Activated effector memory CD4-positive, alpha-beta T cell treated with Interleukin-2 at 50 U/mL for 16 hours (primary cell): ENCODE data around the gene SPNS2.

Experiments
- DNase-seq: peaks from one replicate; pipeline ENCODE4 v3.0.0-alpha.2; 2020

SPNS2 gene, protein sequence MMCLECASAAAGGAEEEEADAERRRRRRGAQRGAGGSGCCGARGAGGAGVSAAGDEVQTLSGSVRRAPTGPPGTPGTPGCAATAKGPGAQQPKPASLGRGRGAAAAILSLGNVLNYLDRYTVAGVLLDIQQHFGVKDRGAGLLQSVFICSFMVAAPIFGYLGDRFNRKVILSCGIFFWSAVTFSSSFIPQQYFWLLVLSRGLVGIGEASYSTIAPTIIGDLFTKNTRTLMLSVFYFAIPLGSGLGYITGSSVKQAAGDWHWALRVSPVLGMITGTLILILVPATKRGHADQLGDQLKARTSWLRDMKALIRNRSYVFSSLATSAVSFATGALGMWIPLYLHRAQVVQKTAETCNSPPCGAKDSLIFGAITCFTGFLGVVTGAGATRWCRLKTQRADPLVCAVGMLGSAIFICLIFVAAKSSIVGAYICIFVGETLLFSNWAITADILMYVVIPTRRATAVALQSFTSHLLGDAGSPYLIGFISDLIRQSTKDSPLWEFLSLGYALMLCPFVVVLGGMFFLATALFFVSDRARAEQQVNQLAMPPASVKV

DNA sequence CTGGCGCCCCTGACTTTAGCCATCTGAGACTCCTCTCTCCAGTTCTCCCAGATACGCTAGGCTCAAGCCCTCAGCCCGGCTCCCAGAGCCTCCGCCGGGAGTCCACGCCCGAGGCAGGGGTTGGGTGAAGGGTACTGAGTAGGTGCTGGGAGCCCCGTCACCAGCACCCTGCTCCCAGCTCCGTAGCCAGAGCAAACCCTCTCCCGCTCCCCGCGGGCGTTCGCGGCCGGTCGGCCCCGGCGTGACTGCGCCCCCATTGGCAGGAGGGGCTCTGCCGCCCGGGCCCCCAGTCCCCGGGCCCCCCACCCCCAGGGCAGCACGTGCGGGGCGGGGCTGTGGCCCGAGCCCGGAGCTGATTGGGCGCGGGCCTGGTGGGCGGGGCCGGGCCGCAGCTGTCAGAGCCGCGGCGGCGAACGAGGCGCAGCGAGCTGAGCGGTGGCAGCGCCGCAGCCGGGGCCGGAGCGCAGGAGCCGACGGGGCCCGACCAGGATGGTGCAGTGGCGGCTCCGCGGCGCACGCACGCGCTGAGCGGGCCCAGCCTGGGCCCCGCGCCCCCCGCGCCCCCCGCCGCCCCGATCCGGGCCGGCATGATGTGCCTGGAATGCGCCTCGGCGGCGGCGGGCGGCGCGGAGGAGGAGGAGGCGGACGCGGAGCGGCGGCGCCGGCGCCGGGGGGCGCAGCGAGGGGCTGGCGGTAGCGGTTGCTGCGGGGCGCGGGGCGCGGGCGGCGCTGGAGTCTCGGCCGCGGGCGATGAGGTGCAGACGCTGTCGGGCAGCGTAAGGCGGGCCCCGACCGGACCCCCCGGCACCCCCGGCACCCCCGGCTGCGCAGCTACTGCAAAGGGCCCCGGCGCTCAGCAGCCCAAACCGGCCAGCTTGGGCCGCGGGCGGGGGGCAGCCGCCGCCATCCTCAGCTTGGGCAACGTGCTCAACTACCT lies at the start of gene SPNS2:
TSS of gene SPNS2 (plus strand) at position 421 of the 937 bp plus-strand sequence. CDS start at position 588, 167 bp downstream.
- peak; percentile 53 for DNase-seq

DNA sequence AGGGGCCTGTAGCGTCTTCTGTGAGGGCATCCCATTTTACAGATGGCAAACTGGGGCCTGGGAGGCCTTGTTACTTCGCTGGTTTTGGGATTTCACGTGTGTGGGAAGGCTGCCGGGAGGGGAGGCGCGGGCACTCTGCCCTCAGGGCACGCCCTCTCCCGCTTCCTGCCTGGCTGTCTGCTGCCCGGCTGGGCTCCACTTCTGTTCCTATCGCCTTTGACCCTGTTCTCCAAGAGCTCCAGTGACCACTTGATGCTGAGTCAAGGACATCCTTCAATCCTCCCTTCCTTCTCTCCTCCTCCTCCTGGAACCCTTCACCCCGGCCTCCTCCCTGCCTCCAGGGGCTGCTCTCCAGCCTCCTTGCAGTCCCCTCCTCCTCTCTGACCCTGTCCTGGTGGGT lies 48.9 kb upstream of the SPNS2 start:
- DNase-seq, result no peak

DNA sequence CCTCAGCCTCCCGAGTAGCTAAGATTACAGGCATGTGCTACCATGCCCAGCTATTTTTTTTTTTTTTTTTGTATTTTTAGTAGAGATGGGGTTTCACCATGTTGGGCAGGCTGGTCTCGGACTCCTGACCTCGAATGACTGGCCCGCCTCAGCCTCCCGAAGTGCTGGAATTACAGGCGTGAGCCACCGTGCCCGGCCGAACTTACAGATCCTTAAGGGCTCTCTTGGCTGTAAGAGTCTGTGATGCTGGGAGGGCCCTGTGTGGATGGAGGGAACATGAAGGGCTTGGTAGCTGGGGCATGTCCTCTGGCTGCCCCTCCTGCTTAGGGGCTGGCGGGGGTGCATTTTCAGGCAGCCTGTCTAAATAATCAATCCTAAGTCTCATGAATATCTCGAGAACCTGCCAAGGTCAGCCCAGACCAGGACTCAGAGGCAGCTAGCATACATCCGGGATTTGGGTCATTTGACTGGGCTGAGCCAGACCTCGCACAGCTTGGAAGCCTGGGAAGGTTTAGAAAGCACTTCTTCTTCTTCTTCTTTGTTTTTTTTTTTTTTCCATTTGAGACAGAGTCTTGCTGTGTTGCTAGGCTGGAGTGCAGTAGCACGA lies 47.9 kb upstream of the SPNS2 start:
- no peak for DNase-seq

DNA sequence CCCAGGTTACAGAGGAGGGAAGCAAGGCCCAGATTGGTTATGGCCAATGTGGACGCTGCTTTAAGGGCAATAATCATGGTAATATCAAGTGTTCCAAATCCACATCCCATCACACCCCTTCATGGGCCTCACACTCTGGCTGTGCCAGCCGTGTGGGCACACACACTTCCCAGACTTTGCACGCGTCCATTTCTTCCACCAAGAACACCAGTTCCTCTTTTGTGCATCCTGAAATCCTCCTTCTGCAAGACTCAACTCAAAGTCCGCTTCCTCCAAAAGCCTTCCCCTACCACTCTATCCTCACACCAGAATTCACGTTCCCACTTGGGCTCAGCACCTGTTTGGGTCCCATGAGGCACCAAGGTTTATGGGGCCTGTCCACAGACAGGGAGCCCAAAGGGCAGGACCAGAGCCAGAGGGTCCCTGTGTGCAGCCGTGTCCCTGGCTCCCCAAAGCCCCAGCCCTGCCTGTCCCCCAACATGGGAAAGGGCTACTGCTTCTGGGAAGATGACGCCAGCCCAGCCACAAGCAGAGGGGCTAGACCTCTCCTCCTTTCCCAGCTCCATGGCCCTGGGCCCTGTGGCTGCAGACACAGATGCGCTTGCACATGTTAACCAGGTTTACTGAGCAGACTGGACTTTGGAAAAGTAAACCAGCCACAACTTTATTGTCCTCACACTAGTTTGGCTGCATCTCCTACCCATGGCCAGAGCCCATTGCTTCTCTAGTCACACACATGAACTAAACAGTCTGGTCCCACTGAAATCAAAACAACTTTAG lies 44.7 kb upstream of the SPNS2 start:
- no peak for DNase-seq

DNA sequence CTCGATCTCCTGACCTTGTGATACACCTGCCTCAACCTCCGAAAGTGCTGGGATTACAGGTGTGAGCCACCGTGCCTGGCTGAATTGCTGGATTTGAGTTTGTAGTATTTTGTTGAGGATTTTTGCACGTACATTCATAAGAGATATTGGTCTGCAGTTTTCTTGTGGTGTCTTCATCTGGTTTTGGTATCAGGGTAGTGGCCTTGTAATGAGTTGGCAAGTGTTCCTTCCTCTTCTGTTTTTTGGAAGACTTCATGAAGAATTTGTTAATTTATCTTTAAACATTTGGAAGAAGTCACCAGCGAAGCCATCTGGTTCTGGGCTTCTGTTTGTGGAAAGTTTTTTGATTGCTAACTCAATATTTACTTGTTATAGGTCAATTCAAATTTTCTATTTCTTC lies 38.0 kb upstream of the SPNS2 start:
- no peak for DNase-seq

DNA sequence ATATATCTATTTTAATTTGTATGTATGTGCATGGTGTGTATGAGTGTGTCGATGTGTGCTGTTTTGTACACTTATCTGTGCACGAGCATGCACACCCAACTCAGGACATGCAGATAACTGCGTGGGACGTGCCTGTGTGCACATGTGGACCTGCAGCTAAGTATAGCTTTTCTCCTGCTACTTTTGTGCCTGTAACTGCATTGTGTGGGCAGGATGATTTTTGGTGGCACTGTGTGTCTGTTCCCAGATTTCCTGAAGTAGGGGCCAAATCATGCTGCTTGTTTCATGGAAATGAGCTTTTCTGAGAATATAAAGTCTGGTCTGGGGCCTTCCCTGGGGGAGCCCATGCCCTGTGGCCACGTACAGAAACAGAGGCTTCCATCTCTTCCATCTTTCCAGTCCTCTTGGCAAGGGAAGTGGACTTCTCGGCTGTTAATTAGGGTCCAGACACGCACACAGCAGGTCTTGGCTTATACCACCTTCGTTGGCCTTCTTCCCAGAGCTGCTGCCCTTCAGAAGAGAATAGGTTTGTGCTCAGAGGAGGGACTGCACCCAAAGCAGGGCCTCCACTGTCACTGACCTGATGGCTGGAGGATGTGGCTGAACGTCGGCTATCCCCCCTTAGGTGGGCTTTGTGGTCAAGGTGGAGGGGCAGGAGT lies 34.7 kb upstream of the SPNS2 start:
- DNase-seq, result no peak

DNA sequence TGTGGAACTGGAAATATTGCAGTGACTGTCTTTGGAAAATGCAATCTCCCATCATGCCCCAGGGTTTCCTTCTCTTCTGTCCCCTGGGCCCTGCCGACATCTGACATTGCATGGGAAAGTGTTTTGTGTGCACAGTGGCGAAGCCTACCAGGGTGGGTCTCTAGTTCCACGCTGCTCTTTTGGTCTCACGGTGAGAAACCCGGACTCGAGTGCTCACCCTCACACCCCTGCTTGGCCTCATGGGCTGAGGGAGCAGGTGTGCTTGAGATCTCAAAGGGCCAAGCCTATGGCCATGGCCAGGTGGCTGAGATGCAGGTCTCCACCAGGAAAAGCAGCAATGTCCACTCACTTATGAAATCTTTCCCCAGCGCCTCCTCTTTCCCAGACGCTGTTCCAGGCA lies 32.9 kb upstream of the SPNS2 start:
- DNase-seq, result no peak

DNA sequence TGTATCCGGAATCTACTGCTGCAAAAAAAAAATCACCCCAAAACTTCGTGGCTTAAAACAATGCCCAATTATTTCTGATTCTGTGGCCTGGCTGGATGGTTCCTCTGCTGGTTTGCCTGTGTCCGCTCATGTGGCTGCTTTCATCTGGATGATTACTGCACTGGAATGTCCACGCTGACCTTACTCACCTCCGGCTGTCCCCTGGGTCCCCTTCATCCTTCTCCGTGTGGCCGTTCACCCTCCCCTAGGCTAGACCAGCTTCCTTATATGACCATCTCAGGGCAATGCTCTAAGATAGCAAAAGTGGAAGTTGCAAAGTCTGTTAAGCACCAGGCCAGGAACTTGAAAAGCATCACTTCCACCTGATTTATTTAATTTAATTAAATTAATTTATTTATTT lies 31.4 kb upstream of the SPNS2 start:
- DNase-seq, result no peak

DNA sequence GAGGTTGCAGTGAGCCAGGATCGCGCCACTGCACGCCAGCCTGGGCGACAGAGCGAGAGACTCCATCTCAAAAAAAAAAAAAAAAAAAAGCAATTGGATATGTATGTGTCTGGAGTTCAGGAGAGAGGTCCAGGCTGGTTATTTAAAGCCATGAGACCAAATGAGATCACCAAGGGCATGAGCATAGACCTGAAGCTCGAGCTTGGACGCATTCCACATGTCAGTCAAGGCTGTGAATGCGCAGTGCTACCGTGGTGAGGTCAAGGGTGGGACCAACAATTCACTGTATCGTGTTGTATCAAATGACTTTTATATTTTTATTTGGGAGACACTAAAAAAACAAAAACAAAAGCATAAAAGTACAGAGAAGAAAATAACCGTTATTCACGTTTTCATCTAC lies 29.1 kb upstream of the SPNS2 start:
- no peak for DNase-seq

DNA sequence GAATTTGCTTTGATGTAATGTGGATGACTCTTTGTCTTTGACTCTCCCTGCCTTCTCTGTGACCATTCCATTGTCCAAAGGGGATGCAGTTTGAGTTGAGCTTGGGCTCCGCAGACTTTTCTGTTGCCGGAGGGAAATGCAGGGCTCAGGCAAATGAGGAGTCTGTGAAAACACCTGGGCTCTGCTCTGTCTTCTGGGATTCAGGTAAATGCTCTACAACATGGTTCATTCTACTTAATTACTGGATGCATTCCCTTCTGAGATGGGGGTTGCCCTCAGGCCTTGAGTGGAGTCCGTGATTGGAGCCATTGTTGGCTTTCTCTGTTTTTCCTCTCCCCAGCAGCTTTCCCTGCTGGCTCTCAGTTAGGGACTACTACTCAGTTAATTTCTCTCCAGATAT lies 26.4 kb upstream of the SPNS2 start:
- no peak for DNase-seq

DNA sequence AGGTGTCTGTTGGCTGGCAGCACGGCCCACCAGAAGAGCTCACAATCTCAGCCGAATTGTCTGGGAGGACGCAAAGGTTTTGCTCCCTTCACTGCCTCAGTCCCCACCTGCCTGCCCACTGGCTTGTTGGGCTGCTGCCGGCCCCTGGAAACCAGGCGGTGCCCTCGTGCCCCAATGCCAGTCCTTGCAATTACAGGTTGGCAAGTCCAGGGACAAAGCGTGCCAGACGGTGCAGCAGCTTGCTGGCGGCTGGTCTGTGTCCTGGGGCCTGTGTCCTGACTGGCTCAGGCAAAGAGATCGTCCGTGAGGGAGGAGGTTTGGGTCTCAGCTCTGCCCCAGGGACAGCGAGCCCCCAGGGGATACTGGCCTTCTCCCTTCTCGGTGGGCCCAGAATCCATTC lies 24.6 kb upstream of the SPNS2 start:
- DNase-seq, result no peak

DNA sequence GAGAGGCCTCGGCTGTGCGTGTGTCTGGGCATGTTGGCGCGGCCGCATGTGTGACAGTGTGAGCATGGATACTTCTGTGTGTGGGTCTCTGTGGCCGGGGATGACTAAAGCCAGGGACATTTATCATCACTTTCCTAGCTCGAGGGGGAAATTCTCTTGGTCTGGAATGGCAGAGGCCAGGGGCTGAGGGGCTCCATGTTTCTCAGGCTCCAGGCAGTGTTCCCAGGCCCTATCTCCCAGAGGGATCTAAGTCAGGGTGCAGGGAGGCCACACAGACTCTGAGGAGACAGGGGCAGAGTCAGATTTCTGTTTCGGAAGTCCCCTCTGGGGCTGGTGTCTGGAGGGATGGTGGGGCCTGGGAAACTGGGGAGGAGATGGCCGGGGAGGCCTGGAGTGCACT lies 23.7 kb upstream of the SPNS2 start:
- DNase-seq, result no peak

DNA sequence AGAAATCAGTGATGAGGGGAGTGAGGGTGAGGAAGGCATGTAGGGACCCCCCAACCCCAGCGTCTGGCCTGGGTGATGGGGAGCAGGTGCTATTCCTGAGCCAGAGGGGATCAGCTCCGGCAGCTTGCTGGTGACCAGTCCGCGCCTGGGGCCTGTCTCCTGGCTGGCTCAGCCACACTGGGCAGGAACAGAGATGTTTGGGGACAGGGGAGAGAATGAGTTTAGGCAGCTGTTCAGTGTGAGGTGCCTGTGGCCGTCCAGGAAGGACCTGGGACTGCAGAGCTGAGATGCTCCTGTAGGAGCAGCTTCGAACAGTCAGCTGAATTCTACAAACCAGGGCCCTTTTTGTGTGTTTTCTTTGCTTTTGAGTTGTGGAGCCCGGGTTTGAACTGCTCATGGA lies 23.2 kb upstream of the SPNS2 start:
- DNase-seq, result no peak

DNA sequence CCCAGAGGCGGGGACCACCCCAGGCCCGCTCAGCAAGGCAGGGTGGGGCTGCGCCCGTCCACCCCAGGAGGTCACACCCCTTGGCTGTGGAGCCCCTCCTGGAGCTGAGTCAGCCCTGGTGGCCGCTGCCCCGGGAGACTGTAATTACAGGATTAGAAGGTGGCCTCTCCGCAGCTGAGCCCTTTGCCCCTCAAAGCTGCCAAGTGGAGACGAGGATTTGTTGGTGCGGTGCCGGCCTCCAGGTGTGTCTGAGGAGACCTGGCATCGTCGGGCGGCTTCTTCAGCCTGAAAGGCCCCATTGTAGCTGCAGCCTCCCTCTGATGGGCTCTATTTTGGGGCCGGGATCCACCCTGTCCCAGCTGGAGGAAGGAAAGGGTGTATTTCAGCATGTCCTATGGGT lies 22.7 kb upstream of the SPNS2 start:
- DNase-seq, result no peak

DNA sequence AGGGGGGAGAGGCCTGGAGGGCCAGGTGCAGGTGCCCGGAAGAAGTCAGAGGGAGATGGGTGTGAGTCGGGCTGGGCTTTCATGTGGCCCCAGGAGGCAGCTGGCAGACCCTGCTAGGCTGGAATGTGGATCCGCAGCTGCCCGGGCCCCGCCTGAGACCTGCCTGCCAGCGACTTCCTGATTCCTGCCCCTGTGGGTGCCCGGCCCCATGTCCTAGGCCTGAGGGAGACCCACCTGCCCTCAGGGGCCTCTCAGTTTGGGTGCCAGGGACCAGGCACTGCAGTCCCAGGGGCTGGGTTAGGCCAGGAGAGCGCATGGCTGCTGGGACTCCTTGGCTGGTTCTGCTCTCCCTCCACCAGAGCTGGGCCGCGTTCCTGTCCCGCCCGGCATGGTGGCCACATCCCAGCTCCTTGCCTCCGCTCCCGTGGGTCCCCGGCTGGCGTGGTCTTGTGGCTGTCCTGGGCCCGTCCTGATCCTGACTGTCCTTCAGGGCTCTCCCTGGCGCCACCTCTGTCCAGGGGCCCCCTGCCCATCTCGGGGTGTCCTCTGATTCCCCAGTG lies 22.1 kb upstream of the SPNS2 start:
- DNase-seq, result no peak

DNA sequence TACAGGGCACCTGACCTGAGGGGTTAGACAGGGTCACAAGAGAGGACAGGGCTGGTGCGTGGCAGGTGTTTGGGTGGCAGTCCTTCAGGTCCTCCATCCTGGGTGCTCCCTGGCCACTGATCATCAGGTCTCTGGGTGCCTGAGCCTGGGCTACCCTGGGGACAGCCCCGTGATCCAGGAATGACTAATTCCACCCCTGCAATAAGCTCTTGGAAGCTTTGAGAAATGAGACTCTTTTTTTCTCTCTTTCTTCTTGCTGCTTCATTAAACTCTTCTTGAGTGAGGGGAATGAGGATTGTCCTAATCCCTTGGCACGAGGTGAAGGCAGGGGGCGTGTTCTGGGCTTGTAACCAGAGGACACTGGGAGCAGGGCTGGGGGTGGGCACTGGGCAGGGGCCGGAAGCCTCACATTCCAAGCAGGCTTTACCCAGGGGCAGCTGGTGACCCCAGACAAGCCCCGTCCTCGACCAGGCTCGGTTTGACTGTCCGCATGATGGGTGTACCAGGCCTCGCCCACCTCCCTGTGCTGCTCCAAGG lies 21.4 kb upstream of the SPNS2 start:
- DNase-seq, result no peak

DNA sequence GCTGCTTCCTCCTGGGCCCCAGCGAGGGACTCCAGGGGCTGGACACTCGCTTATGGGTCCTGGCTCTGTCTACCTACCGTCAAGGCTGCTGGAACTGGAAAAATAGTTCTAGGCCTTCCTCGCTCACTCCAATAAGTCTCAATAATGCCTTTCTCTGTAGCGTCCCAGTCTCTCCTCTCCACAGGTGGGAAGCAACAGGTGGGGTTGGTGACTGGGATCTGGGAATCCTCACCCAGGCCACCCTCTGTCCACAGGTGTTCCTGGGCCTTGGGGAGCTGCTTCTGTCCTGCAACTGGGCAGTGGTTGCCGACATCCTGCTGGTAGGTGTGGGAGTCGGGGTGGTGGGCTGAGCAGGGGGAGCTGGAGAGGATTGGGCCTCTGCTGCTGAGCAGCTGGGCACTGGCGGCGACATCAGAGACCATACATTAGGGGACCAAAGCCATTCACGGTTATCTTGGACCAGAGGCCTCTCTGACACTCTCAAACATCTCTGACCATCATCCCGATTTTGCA lies 20.3 kb upstream of the SPNS2 start:
- no peak for DNase-seq

DNA sequence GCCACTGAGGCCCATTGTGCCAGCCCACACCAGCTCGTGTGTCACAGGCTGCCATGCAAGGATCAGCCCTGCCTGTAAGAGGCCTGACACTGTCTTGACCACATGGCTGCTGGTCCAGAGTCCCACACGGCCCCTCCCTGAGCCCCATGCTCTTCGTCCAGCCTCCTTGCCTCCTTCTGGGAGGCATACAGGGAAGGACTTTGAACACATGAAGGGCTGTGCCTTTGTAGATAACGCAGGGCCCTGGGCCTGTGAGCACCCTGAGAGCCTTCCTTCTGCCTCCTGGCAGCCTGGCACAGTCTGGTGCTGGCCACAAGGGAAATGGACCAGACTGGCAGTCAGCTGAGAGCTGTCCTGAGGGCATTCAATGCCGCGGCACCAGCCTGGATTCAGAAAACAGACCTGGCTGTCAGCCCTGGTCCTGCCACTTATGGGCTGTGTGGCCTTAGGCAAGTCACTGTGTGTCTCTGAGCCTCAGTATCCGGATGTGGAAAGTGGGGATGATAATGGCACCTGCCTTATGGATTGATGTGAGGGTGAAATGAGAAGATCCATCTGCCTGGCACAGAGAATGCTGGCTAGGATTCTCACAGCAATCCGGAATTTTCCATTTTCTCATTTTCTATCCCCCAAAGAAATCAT lies 19.2 kb upstream of the SPNS2 start:
- no peak for DNase-seq

DNA sequence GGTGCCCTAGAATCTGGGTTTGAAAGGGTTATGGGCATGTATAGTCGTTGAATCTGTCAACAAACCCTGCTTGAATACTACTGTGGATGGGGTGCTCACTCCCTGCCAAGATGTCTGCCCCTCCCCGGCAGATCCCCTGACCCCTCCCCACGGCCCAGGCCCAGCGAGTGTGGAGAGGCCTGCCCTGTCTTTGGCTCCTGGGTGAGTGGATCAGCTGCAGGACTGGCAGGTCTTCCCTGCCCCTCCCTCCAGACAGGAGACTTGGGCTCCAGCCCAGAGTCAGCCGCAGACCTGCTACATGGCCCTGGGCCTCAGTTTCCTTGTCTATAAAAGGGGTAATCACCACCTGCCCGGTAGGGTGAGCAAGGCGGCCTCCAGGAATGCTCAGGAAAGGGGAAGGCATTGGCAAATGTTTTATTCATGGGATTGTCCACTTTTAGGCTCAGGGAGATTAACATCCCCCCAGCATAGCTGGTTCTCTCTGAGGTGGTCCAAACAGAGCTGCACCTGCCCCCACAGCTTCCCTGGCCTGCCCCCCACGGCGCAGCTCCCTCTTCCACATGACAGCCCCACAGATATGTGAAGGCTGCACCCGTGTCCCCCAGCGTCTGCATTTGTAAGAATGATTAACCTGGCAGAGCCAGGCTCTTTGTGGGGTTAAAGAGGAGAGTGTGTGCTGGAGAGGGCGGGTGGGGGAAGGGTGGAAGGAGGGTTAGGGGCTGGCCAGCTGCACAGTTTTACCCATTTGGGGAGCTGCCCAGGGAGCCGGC lies 18.5 kb upstream of the SPNS2 start:
- no peak for DNase-seq
